Measurements from ENCODE around the gene SMIM11.

GRCh38 chr21:34367320-34367935 lies 7.9 kb upstream of the SMIM11 start:
- TF ChIP-seq, protein P1, sequence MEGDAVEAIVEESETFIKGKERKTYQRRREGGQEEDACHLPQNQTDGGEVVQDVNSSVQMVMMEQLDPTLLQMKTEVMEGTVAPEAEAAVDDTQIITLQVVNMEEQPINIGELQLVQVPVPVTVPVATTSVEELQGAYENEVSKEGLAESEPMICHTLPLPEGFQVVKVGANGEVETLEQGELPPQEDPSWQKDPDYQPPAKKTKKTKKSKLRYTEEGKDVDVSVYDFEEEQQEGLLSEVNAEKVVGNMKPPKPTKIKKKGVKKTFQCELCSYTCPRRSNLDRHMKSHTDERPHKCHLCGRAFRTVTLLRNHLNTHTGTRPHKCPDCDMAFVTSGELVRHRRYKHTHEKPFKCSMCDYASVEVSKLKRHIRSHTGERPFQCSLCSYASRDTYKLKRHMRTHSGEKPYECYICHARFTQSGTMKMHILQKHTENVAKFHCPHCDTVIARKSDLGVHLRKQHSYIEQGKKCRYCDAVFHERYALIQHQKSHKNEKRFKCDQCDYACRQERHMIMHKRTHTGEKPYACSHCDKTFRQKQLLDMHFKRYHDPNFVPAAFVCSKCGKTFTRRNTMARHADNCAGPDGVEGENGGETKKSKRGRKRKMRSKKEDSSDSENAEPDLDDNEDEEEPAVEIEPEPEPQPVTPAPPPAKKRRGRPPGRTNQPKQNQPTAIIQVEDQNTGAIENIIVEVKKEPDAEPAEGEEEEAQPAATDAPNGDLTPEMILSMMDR (conservative IDR thresholded peaks at IDR 0.05 in 1 of 2, IDR thresholded peaks at IDR 0.05 in 1 of 2; ENCODE audit: low read depth in 1 of 2, low read length in 2 of 2): peak; percentile 77 to 93
- no peak for TF ChIP-seq EZH2 (IDR thresholded peaks at IDR 0.05; ENCODE audit: low read length, missing control alignments)

All from fibroblast of lung (primary cell).